K562 (cell line): Measurements from ENCODE around the gene CLIP2. TPM values are rescaled to one million over a fixed set of nuclear protein-coding genes. Genes with fewer than 3 reads are reported as not detected.

Source experiments
- ATAC-seq: fragments of 200-7000 bp; cut with Tn5 transposase; 3 replicates; pipeline ENCODE4 v1.9.1; 2020; ENCODE audit warnings: moderate library complexity
- BruUV-seq: library from RNA; stranded (reverse); fragments of 400-500 nt; replicated peaks from 2 replicates; lab custom pipeline; 2021; lab: Mats Ljungman, UMichigan
- CTCF ChIA-PET: fragments of 300-600 bp; formaldehyde crosslinking; extraction: SDS; loops from one replicate; lab custom pipeline; 2021; ENCODE audit warnings: low intra/inter-chr PET ratio; lab: Yijun Ruan, JAX
- POLR2A ChIA-PET: fragments of 300-600, 350-650 bp; sonication (Branson Sonifier 250); formaldehyde crosslinking; extraction: SDS; loops from one replicate; lab custom pipeline; 2021; ENCODE audit warnings: antibody characterized with exemption, inconsistent platforms; lab: Yijun Ruan, JAX
- DNase-seq, 4 experiments: peaks; one replicate each; pipeline versions ENCODE4 v3.0.0 to v3.0.0-alpha.2; 2011 to 2018; ENCODE audit warnings: low spot score in 3 of 4, mixed read lengths in 3 of 4; ENCODE audit errors: extremely low read depth in 1 of 4
- FAIRE-seq: peaks from 2 replicates; lab custom pipeline; 2011; peaks lifted over from hg19 to GRCh38; lab: Jason Lieb, UNC
- H2AFZ ChIP-seq: 2 replicates; pipeline ENCODE4 v1.6.0; 2011; ENCODE audit warnings: low read depth, low read length, control low read depth, inconsistent platforms
- H3K27ac ChIP-seq: fragments of 200-600 bp; 3 replicates; pipeline ENCODE4 v1.8.0; 2011; ENCODE audit warnings: low read depth, mild to moderate bottlenecking, control low read depth, inconsistent platforms, low read length, moderate library complexity, mixed read lengths; ENCODE audit errors: extremely low read depth
- H3K27me3 ChIP-seq, 2 experiments: fragments of 300-600 bp in 1 of 2; 2 replicates in 1 of 2; 3 replicates in 1 of 2; pipeline versions ENCODE4 v1.6.0 to v1.8.0; 2011; ENCODE audit warnings: inconsistent platforms in 2 of 2, low read length in 2 of 2, mild to moderate bottlenecking in 1 of 2, mixed read lengths in 1 of 2, moderate library complexity in 1 of 2; ENCODE audit not compliant: control insufficient read depth in 2 of 2, insufficient read depth in 2 of 2
- H3K36me3 ChIP-seq: fragments of 300-600 bp; 3 replicates; pipeline ENCODE4 v1.8.0; 2011; ENCODE audit warnings: mild to moderate bottlenecking, low read length, inconsistent platforms; ENCODE audit not compliant: control insufficient read depth, insufficient read depth
- H3K4me1 ChIP-seq, 2 experiments: fragments of 200-600 bp in 1 of 2; replicated peaks in 1 of 2; 2 replicates in 1 of 2; 3 replicates in 1 of 2; pipeline versions ENCODE4 v1.5.1 to v1.8.0; 2011; ENCODE audit warnings: inconsistent platforms in 2 of 2, low read length in 2 of 2, mild to moderate bottlenecking in 1 of 2, mixed read lengths in 1 of 2, moderate library complexity in 1 of 2; ENCODE audit not compliant: control insufficient read depth in 2 of 2, insufficient read depth in 2 of 2
- H3K4me2 ChIP-seq: 2 replicates; pipeline ENCODE4 v1.6.1; 2011; ENCODE audit warnings: low read length, control low read depth, inconsistent platforms, mixed read lengths; ENCODE audit not compliant: insufficient read depth
- H3K4me3 ChIP-seq: fragments of 200-600 bp; sonication (generic), shearing (Covaris generic); 2 replicates; pipeline ENCODE4 v1.5.1; 2016; ENCODE audit warnings: control low read depth, inconsistent platforms
- H3K79me2 ChIP-seq: fragments of 200-600 bp; 3 replicates; pipeline ENCODE4 v1.8.0; 2011; ENCODE audit warnings: low read length, inconsistent platforms; ENCODE audit not compliant: control insufficient read depth, insufficient read depth
- H3K9ac ChIP-seq, 2 experiments: 2 replicates each; pipeline versions ENCODE4 v1.6.0 to v1.6.1; 2011; ENCODE audit warnings: low read depth in 2 of 2, low read length in 2 of 2, control low read depth in 1 of 2, inconsistent platforms in 1 of 2, mild to moderate bottlenecking in 1 of 2, mixed read lengths in 1 of 2; ENCODE audit not compliant: insufficient read depth in 1 of 2
- H3K9me1 ChIP-seq: one replicate; pipeline ENCODE4 v1.6.0; 2011; ENCODE audit warnings: inconsistent platforms, mild to moderate bottlenecking, low read length, moderate library complexity; ENCODE audit not compliant: control insufficient read depth, insufficient read depth
- H3K9me3 ChIP-seq: replicated peaks from 2 replicates; pipeline ENCODE4 v1.5.1; 2011; ENCODE audit warnings: low read depth, low read length, inconsistent platforms; ENCODE audit not compliant: control insufficient read depth, insufficient read depth
- H4K20me1 ChIP-seq: replicated peaks from 2 replicates; pipeline ENCODE4 v1.6.1; 2011; ENCODE audit warnings: low read length, inconsistent platforms, mixed read lengths; ENCODE audit not compliant: control insufficient read depth, insufficient read depth
- BHLHE40 ChIP-seq: IDR thresholded peaks from 2 replicates; pipeline ENCODE4 v1.6.1; 2011; ENCODE audit warnings: low read length, improper control_type of control experiment
- BMI1 ChIP-seq: fragments of 150-350 bp; IDR thresholded peaks from 2 replicates; pipeline ENCODE4 v1.6.1; 2014; ENCODE audit warnings: low read length
- CC2D1A ChIP-seq: fragments of 450-650 bp; IDR thresholded peaks from 2 replicates; pipeline ENCODE4 v1.6.1; 2017; ENCODE audit warnings: mild to moderate bottlenecking
- FUS ChIP-seq: fragments of 200-400 bp; formaldehyde crosslinking; optimal IDR thresholded peaks from 2 replicates; pipeline ENCODE3; 2017; ENCODE audit warnings: low read depth, low read length
- HMG20A ChIP-seq: fragments of 450-650 bp; formaldehyde crosslinking; conservative IDR thresholded peaks from 2 replicates; pipeline ENCODE4 v1.4.0; 2020; ENCODE audit warnings: mild to moderate bottlenecking, mixed read lengths
- HNRNPLL ChIP-seq: fragments of 200-400 bp; formaldehyde crosslinking; IDR thresholded peaks from 2 replicates; pipeline ENCODE4 v1.6.1; 2017; ENCODE audit warnings: low read length, low read depth, mild to moderate bottlenecking; ENCODE audit not compliant: poor library complexity, severe bottlenecking
- MTA1 ChIP-seq: fragments of 450-650 bp; IDR thresholded peaks from 2 replicates; pipeline ENCODE4 v1.6.1; 2017; ENCODE audit warnings: borderline replicate concordance
- POLR2B ChIP-seq: fragments of 450-650 bp; IDR thresholded peaks from 2 replicates; pipeline ENCODE4 v1.6.1; 2018; ENCODE audit warnings: low read depth; ENCODE audit not compliant: partially characterized antibody
- PPARD ChIP-seq: fragments of 250-450 bp; sonication (Bioruptor Pico); IDR thresholded peaks from 2 replicates; pipeline ENCODE4 v1.8.0; 2022; ENCODE audit warnings: inconsistent platforms, mild to moderate bottlenecking, moderate library complexity
- RB1 ChIP-seq: fragments of 450-650 bp; IDR thresholded peaks from 2 replicates; pipeline ENCODE4 v1.6.1; 2017; ENCODE audit warnings: low read depth, mild to moderate bottlenecking
- RNF2 ChIP-seq: sonication (generic); IDR thresholded peaks from 2 replicates; pipeline ENCODE4 v1.6.1; 2016
- SLC30A9 ChIP-seq: fragments of 250-450 bp; sonication (Bioruptor Pico); IDR thresholded peaks from 2 replicates; pipeline ENCODE4 v1.8.0; 2022; ENCODE audit warnings: mild to moderate bottlenecking, moderate library complexity
- SMAD2 ChIP-seq: fragments of 150-350 bp; IDR thresholded peaks from 2 replicates; pipeline ENCODE4 v1.6.1; 2014; ENCODE audit warnings: low read depth, mild to moderate bottlenecking, low read length
- TFAM ChIP-seq: fragments of 250-450 bp; sonication (Bioruptor Pico); conservative IDR thresholded peaks from 2 replicates; pipeline ENCODE4 v1.5.0; 2021; ENCODE audit warnings: mild to moderate bottlenecking, moderate library complexity
- ZC3H11A ChIP-seq: IDR thresholded peaks from 2 replicates; pipeline ENCODE4 v1.6.1; 2012; ENCODE audit warnings: low read depth, low read length, improper control_type of control experiment
- ZC3H8 ChIP-seq: fragments of 450-650 bp; IDR thresholded peaks from 2 replicates; pipeline ENCODE4 v1.6.1; 2017
- WGBS: fragments of 100-300 bp; shearing (Covaris generic); methylation state at CpG from one replicate; pipeline ENCODE4 v1.1.6; 2016; ENCODE audit warnings: low coverage, mixed read lengths; ENCODE audit not compliant: insufficient coverage; ENCODE audit errors: missing lambda C conversion rate; 5-methylcytosine and 5-hydroxymethylcytosine counted together
- in situ Hi-C: fragments of 300-500 bp; cut with MboI; formaldehyde crosslinking; loops from 4 replicates; pipeline ENCODE4 v1.15.0; 2018; ENCODE audit warnings: inconsistent platforms, mixed read lengths
- intact Hi-C: fragments of 100-400 bp; cut with micrococcal nuclease; formaldehyde crosslinking; loops from 2 replicates; pipeline ENCODE4 v1.14.2; 2022
- polyA plus RNA-seq, 8 experiments: library from polyadenylated mRNA; depleted of rRNA in 4 of 8; stranded (reverse) in 5 of 8; unstranded in 3 of 8; fragments of >200 nt; fragmentation: Nextera tagmentation in 2 of 8; fragmentation: Illumina TruSeq in 1 of 8; extraction: Ambion mirVana in 2 of 8; extraction: Trizol in 1 of 8; gene quantifications; 2 replicates each; pipeline versions ENCODE4 v1.2.1 to v1.2.3, GENCODE V29; 2011 to 2014; ENCODE audit warnings: inconsistent platforms in 1 of 8, missing spikeins in 1 of 8
- total RNA-seq, 7 experiments: library from RNA; depleted of rRNA in 6 of 7; stranded (reverse); fragments of >200 nt in 6 of 7; fragmentation: Illumina TruSeq in 2 of 7; extraction: Trizol in 2 of 7; gene quantifications; 2 replicates each; pipeline versions ENCODE4 v1.2.1 to v1.2.3, GENCODE V29; 2011 to 2021; ENCODE audit warnings: low replicate concordance in 1 of 7
- TF ChIP-seq, protein P1 (sequence below): sonication (generic); formaldehyde crosslinking; IDR thresholded peaks from 2 replicates; pipeline ENCODE4 v1.9.0; 2022; ENCODE audit warnings: mild to moderate bottlenecking, missing genetic modification reagents
- TF ChIP-seq, protein P2 (sequence below): fragments of 250-450 bp; sonication (Bioruptor Pico); IDR thresholded peaks from 2 replicates; pipeline ENCODE4 v1.9.0; 2021; ENCODE audit warnings: mild to moderate bottlenecking, inconsistent platforms

The CLIP2 gene
- total and polyA plus RNA-seq, 9 of the 15 experiments (the other 6 are each of a cell fraction or from before 2014, with no cell fraction given) = 0.07 to 5.4 (median 2.1) TPM

DNA sequence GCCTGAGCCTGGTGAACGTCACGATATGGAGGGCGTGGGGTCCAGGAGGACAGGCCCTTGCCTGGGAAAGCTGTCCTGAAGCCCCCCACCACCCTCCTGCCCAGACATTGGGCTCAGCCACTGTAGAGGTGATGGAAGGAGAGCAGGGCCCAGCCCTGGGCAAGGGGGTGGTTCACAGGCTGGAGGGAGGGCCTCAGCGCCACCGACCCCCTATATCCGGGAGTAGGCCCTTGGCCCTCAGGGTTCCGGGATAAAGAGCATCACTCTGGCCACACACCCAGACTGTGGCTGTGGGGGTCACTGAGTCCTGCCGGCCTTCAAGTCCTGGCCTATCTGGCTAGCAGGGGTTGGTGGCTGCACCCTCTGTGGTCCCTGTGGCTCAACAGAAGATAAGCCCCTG lies 109.2 kb downstream of the CLIP2 start:
- no peaks in the 10 kb centered on the region for H3K79me2 ChIP-seq
- H3K4me2 ChIP-seq = no peak overlapping the region
- H3K27me3 ChIP-seq = no peaks in the 10 kb centered on the region
- no peaks in the 10 kb centered on the region for H3K36me3 ChIP-seq
- ChIA-PET CTCF (interaction anchor here (0.5 to 3.6 kb wide), 2 partner anchors 187 to 346 kb away, joined by 3 to 26 read pairs; no protein-coding TSS in a partner anchor), POLR2A (no interaction called here)
- intact Hi-C loops (no loop called here), in situ Hi-C loops (no loop called here)
- H3K4me3 ChIP-seq = no peak overlapping the region
- ATAC-seq = no peak
- BruUV-seq = no TSS peak
- WGBS = 24% methylated on average over 8 of the region's 8 CpGs
- H2AFZ ChIP-seq = no peak overlapping the region
- H3K9ac ChIP-seq = peak overlapping the region in 1 of 2 experiments; percentile 31; a peak in 2 of 4 replicates
- H4K20me1 ChIP-seq = no peaks in the 10 kb centered on the region; the same call in 1 of the 2 replicates
- TF ChIP-seq POLR2B (no peak), ZC3H11A (no peak), RNF2 (no peak), ZC3H8 (no peak), TFAM (CRISPR knock-in tag) (no peak), FUS (no peak), SLC30A9 (no peak)
- H3K27ac ChIP-seq = no peak overlapping the region
- no peaks in the 10 kb centered on the region for H3K9me1 ChIP-seq
- H3K4me1 ChIP-seq = peaks cover 2 to 7% of the 10 kb centered on the region in 2 experiments; a peak in 3 of 5 replicates
- DNase-seq = peak in 1 of 4 experiments; percentile 3
- H3K9me3 ChIP-seq = no peaks in the 10 kb centered on the region
- no peak for FAIRE-seq

DNA sequence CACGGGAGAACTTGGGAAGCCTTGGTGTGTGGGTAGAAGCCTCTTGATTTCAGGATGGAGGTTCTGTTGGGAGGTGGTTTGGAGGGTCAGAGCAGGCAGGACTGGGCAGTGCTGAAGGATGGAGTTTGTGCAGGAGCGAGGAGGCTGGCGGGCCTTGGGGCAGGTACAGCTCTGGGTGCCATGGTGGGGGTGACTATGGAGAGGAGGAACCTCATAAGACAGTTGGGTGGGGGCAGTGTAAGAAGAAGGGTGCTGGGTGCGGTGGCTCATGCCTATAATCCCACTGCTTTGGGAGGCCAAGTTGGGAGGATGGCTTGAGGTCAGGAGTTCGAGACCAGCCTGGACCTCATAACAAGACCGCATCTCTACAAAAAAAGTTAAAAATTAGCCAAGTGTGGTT lies 109.8 kb downstream of the CLIP2 start:
- no peaks in the 10 kb centered on the region for H3K27me3 ChIP-seq
- no peaks in the 10 kb centered on the region for H3K9me3 ChIP-seq
- H3K4me1 ChIP-seq = peaks cover 2 to 12% of the 10 kb centered on the region in 2 experiments; a peak in 3 of 5 replicates
- 22% methylated on average over 6 of the region's 6 CpGs for WGBS
- no peaks in the 10 kb centered on the region for H3K79me2 ChIP-seq
- H3K36me3 ChIP-seq = no peaks in the 10 kb centered on the region
- no peaks in the 10 kb centered on the region; the same call in 1 of the 2 replicates for H4K20me1 ChIP-seq
- in situ Hi-C loops (no loop called here), intact Hi-C loops (no loop called here)
- no peaks in the 10 kb centered on the region for H3K9me1 ChIP-seq
- ChIA-PET POLR2A (no interaction called here), CTCF (interaction anchor here (0.5 to 3.6 kb wide), 3 partner anchors 37 to 347 kb away, joined by 3 to 26 read pairs (median 3); no protein-coding TSS in a partner anchor)
- H3K4me2 ChIP-seq = no peak overlapping the region
- BruUV-seq = no TSS peak
- no peak overlapping the region for H3K27ac ChIP-seq
- no peak overlapping the region for H3K4me3 ChIP-seq
- H3K9ac ChIP-seq = no peak overlapping the region
- FAIRE-seq (no peak), DNase-seq (no peak), ATAC-seq (no peak)
- H2AFZ ChIP-seq = no peak overlapping the region
- TF ChIP-seq, protein P1, sequence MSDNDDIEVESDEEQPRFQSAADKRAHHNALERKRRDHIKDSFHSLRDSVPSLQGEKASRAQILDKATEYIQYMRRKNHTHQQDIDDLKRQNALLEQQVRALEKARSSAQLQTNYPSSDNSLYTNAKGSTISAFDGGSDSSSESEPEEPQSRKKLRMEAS (CRISPR knock-in tag) = no peak
- TF ChIP-seq MTA1 (no peak), RB1 (no peak), PPARD (CRISPR knock-in tag) (no peak), BMI1 (no peak), SMAD2 (no peak), BHLHE40 (no peak), CC2D1A (no peak), HNRNPLL (no peak), HMG20A (CRISPR knock-in tag) (no peak)
- TF ChIP-seq, protein P2, sequence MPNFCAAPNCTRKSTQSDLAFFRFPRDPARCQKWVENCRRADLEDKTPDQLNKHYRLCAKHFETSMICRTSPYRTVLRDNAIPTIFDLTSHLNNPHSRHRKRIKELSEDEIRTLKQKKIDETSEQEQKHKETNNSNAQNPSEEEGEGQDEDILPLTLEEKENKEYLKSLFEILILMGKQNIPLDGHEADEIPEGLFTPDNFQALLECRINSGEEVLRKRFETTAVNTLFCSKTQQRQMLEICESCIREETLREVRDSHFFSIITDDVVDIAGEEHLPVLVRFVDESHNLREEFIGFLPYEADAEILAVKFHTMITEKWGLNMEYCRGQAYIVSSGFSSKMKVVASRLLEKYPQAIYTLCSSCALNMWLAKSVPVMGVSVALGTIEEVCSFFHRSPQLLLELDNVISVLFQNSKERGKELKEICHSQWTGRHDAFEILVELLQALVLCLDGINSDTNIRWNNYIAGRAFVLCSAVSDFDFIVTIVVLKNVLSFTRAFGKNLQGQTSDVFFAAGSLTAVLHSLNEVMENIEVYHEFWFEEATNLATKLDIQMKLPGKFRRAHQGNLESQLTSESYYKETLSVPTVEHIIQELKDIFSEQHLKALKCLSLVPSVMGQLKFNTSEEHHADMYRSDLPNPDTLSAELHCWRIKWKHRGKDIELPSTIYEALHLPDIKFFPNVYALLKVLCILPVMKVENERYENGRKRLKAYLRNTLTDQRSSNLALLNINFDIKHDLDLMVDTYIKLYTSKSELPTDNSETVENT (CRISPR knock-in tag) = no peak
